A673 (cell line): Measurements from ENCODE around the gene MYO1E. TPM values are rescaled to one million over a fixed set of nuclear protein-coding genes. Genes with fewer than 3 reads are reported as not detected.

ENCODE experiments used
- BruUV-seq: library from RNA; stranded (reverse); fragments of 400-500 nt; replicated peaks from 2 replicates; lab custom pipeline; 2021; lab: Mats Ljungman, UMichigan
- CTCF ChIA-PET: fragments of 300-600 bp; sonication (Branson Sonifier 250); formaldehyde crosslinking; loops from one replicate; lab custom pipeline; 2022; ENCODE audit warnings: antibody characterized with exemption; lab: Charles Lee
- POLR2A ChIA-PET: fragments of 300-600 bp; sonication (Branson Sonifier 250); formaldehyde crosslinking; loops from one replicate; lab custom pipeline; 2022; ENCODE audit warnings: antibody characterized with exemption; ENCODE audit not compliant: low non-redundant PET; lab: Charles Lee
- DNase-seq: peaks from one replicate; pipeline ENCODE4 v3.0.0-alpha.2; 2015; ENCODE audit warnings: low spot score
- H3K27ac ChIP-seq: fragments of 200-600 bp; sonication (generic); 2 replicates; pipeline ENCODE4 v1.5.1; 2016; ENCODE audit warnings: mixed run types, low read depth, mild to moderate bottlenecking, mixed read lengths, antibody characterized with exemption, low read length; ENCODE audit not compliant: poor library complexity, severe bottlenecking
- H3K27me3 ChIP-seq: fragments of 200-600 bp; sonication (generic); replicated peaks from 2 replicates; pipeline ENCODE4 v1.6.1; 2017; ENCODE audit warnings: mixed run types, low read depth, mild to moderate bottlenecking, mixed read lengths, antibody characterized with exemption, low read length; ENCODE audit not compliant: insufficient read depth, poor library complexity
- H3K36me3 ChIP-seq: fragments of 200-600 bp; sonication (generic); 2 replicates; pipeline ENCODE4 v1.6.1; 2016; ENCODE audit warnings: mixed run types, mild to moderate bottlenecking, mixed read lengths, antibody characterized with exemption, low read length; ENCODE audit not compliant: insufficient read depth, poor library complexity, severe bottlenecking
- H3K4me1 ChIP-seq: fragments of 200-600 bp; sonication (generic); 2 replicates; pipeline ENCODE4 v1.6.1; 2017; ENCODE audit warnings: mixed run types, mild to moderate bottlenecking, mixed read lengths, antibody characterized with exemption, low read length; ENCODE audit not compliant: insufficient read depth, poor library complexity, severe bottlenecking
- H3K4me3 ChIP-seq: fragments of 200-600 bp; sonication (generic); 2 replicates; pipeline ENCODE4 v1.5.1; 2016; ENCODE audit warnings: low read depth, mixed run types, mild to moderate bottlenecking, mixed read lengths, low read length; ENCODE audit not compliant: poor library complexity, severe bottlenecking
- H3K9me3 ChIP-seq: fragments of 200-600 bp; sonication (generic); 2 replicates; pipeline ENCODE4 v1.6.1; 2016; ENCODE audit warnings: mixed run types, low read depth, mild to moderate bottlenecking, mixed read lengths, antibody characterized with exemption, low read length; ENCODE audit not compliant: poor library complexity, severe bottlenecking
- EZH2 ChIP-seq: fragments of 200-600 bp; sonication (generic); IDR thresholded peaks from 2 replicates; pipeline ENCODE4 v1.6.1; 2017; ENCODE audit warnings: borderline replicate concordance, low read depth, mild to moderate bottlenecking, mixed read lengths, antibody characterized with exemption, low read length; ENCODE audit not compliant: poor library complexity, severe bottlenecking
- intact Hi-C: fragments of 100-400 bp; cut with micrococcal nuclease; formaldehyde crosslinking; loops from one replicate; pipeline ENCODE4 v1.10.0; 2022; ENCODE audit not compliant: unreplicated experiment
- total RNA-seq: library from RNA; stranded (reverse); gene quantifications from 2 replicates; pipeline ENCODE4 v1.2.3, GENCODE V29; 2021
- TF ChIP-seq, protein P1 (sequence below): fragments of 300-800, 200-600 bp; sonication (generic); conservative IDR thresholded peaks from 2 replicates; pipeline ENCODE4 v1.5.1; 2017; ENCODE audit warnings: low read depth, mild to moderate bottlenecking, antibody characterized with exemption, low read length, moderate library complexity, mixed read lengths

MYO1E gene
- total RNA-seq, 1 experiment from 2014 or later, result 7.9 TPM

DNA sequence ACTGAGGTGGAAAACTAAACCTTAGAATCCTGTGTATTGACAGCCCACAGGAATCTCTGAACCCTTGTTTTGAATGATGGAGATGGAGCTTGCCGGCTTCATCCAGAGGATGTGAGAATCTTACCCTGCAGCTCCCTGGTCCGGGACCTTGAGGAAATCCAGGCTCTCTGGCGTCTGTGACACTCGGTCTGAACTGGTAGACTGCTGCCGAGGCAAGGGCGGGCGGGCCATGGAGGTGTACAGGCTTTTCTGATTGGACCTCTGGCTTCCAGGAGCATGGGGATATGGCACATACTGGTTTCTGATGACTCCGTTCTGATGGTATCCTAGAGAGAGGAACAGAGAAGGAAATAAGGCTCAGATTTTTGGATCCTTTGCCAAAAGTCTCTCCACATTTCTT is 219.2 kb downstream of the MYO1E start:
- Histone ChIP-seq H3K27me3 (no peaks in the 10 kb centered on the region), H3K4me1 (no peaks in the 10 kb centered on the region), H3K36me3 (no peaks in the 10 kb centered on the region), H3K4me3 (no peak overlapping the region), H3K9me3 (no peaks in the 10 kb centered on the region), H3K27ac (no peak overlapping the region)
- TF ChIP-seq, protein P1, sequence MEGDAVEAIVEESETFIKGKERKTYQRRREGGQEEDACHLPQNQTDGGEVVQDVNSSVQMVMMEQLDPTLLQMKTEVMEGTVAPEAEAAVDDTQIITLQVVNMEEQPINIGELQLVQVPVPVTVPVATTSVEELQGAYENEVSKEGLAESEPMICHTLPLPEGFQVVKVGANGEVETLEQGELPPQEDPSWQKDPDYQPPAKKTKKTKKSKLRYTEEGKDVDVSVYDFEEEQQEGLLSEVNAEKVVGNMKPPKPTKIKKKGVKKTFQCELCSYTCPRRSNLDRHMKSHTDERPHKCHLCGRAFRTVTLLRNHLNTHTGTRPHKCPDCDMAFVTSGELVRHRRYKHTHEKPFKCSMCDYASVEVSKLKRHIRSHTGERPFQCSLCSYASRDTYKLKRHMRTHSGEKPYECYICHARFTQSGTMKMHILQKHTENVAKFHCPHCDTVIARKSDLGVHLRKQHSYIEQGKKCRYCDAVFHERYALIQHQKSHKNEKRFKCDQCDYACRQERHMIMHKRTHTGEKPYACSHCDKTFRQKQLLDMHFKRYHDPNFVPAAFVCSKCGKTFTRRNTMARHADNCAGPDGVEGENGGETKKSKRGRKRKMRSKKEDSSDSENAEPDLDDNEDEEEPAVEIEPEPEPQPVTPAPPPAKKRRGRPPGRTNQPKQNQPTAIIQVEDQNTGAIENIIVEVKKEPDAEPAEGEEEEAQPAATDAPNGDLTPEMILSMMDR, result no peak
- TF ChIP-seq EZH2, result no peak
- intact Hi-C loops, result no loop called here
- POLR2A ChIA-PET, result no interaction called here
- CTCF ChIA-PET, result no interaction called here
- no peak for DNase-seq
- BruUV-seq, result no TSS peak

DNA sequence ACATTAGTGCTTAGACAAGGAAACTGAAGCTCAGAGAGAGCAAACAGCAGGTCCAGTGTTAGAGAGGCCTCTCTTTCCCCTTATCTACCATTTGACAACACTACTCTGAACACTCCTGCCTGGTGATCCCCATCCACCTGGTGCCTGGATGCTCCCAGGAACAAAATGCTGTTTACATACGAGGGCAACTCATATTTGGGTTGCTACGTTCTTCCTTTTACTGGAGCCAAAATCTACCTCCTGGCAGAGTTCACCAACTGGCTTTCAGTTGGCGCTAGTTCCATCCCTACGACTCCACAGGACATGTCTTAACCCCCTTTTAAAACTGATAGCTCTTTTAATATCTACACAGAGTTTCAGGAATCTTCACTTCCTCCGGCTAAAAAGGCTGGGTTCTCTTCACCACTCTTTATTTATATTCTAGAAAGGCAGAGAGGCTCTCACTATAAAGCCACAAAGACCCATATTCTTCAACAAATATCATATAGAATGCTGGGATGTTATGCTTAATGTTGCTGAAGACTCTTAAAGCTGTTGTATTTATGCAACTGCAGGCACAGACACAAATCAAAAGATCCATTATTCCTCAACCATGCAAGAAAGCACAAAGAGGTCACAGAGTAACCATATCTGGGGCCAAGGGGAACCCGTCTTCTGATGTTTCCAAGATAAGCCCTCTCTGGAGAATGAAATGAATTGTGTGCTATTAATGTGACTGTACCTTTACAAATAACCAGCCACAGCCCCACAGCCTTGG is 219.8 kb downstream of the MYO1E start:
- Histone ChIP-seq H3K36me3 (no peaks in the 10 kb centered on the region), H3K4me3 (no peak overlapping the region), H3K27me3 (no peaks in the 10 kb centered on the region), H3K9me3 (no peaks in the 10 kb centered on the region), H3K4me1 (no peaks in the 10 kb centered on the region), H3K27ac (no peak overlapping the region)
- ChIA-PET CTCF (no interaction called here), POLR2A (no interaction called here)
- BruUV-seq, result no TSS peak
- no peak for DNase-seq
- intact Hi-C loops, result no loop called here
- TF ChIP-seq, protein P1, result no peak
- TF ChIP-seq EZH2, result no peak

DNA sequence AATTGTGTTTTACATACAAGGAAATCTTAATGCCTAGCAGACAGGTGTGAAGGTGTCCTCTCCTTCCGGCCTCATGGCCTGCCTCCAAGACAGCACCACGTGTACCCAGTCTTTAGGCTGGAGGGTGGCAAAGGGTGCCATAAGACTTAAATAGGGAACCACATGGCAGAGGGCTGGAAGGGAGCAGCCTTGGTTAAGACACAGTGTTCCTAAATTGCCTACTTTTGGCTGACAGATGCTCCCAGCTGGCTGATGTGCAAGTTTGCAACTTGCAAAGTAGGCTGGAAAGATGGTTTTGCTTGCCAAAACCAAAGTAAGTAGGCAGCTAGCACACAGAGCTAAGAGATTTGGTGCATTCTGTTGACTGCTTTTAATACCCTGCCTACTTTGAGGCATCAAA is 222.5 kb downstream of the MYO1E start:
- TF ChIP-seq EZH2, result no peak
- TF ChIP-seq, protein P1, result no peak
- DNase-seq, result no peak
- H3K9me3 ChIP-seq, result no peaks in the 10 kb centered on the region
- intact Hi-C loops, result no loop called here
- H3K27me3 ChIP-seq, result no peaks in the 10 kb centered on the region
- no peaks in the 10 kb centered on the region for H3K4me1 ChIP-seq
- no TSS peak for BruUV-seq
- H3K27ac ChIP-seq, result no peak overlapping the region
- no peak overlapping the region for H3K4me3 ChIP-seq
- POLR2A ChIA-PET, result no interaction called here
- peaks cover 4% of the 10 kb centered on the region for H3K36me3 ChIP-seq
- CTCF ChIA-PET, result no interaction called here
